HG03342 (cell line): ENCODE data around the gene IQCF6.
"Not testable (repeated sequence)": the region's sequence is repeated elsewhere in the genome, so short reads cannot be mapped to it uniquely, and the experiment has no call there.

Experiments used
- ATAC-seq: cut with Tn5 transposase; IDR thresholded peaks from one replicate; pipeline ENCODE4 v1.9.1; 2021; ENCODE audit warnings: mild to moderate bottlenecking, moderate library complexity; ENCODE audit not compliant: unreplicated experiment

Gene IQCF6

GRCh38 chr3:51773529-51774056, 5.4 kb downstream of the IQCF6 start:
- ATAC-seq: no peak

DNA sequence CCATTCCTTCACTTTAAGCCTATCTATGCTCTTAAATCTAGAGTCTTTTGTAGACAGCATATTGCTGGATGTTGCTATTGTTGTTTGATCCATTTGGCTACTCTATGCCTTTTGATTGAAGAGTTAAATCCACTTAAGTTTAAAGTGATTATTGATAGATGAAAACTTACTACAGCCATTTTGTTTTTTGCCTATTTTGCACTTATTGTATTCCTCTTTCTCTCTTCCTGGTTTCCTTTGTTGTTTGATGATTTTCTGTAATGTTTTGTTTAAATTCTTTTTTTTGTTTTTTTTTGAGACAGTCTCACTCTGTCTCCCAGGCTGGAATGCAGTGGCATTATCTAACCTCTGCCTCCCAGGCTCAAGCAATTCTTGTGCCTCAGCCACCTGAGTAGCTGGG, 19.8 kb downstream of the IQCF6 start:
- no peak for ATAC-seq

DNA sequence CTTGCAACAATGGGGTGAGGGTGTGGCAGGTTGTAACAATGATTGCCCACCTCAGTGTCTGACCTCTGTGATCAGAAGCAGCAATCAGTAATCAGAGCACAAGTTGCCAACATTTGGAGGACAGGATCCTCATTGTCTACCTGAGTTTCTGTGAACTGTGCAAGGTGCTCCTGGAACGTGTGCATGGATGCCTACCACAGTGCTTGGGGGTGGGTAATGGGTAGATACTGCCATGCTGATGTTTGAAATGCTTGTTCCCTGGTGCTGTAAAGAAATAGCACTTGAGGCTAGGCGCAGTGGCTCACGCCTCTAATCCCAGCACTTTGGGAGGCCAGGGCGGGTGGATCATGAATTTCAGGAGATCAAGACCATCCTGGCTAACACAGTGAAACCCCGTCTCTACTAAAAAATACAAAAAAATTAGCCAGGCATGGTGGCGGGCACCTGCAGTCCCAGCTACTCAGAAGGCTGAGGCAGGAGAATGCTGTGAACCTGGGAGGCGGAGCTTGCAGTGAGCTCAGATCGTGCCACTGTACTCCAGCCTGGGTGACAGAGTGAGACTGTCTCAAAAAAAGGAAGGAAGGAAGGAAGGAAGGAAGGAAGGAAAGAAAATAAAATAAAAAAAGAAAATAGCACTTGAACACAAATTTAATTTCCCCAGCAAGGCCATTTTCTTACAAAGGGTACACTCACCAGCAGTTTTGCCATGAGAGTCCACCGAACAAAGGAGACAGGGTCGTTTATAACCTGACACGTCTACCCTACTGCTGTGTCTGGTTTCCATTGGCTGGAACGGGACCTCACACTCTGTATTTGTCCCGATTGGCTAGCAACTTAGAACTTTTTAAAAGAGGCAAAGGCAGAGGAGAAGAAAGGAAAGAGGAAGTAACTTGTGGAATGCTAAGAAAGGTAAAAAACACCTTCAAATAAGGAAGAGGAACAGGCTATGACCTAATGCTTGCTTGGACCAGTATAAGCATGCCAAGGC, 25.0 kb downstream of the IQCF6 start:
- ATAC-seq: not testable (repeated sequence)

- ATAC-seq: no peak
Observed at GRCh38 chr3:51751287-51751686, 27.8 kb downstream of the IQCF6 start.

- no peak for ATAC-seq
Observed at GRCh38 chr3:51750878-51751277, 28.2 kb downstream of the IQCF6 start.

DNA sequence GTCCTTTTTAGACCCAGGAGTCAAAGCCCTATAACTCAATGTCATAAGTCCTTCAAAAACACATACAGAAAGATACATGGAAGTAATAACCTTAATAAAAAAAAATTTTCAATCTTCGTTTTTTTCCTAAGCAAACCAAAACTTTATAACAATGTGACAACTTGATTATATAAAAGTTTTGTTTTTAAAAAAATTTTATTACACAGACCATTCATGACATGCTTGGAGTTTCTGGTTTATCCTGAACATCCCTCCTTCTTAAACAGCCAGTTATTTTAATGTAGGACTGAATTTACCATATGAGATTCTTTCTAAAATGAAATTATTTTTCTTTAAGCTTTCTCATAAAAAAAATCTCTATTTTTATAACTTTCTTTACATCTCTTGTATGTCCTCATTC, 30.7 kb downstream of the IQCF6 start:
- ATAC-seq: no peak

GRCh38 chr3:51747840-51748239, 31.2 kb downstream of the IQCF6 start:
- ATAC-seq: no peak

- ATAC-seq: not testable (repeated sequence)
Observed at GRCh38 chr3:51742978-51743377, 36.1 kb downstream of the IQCF6 start.

DNA sequence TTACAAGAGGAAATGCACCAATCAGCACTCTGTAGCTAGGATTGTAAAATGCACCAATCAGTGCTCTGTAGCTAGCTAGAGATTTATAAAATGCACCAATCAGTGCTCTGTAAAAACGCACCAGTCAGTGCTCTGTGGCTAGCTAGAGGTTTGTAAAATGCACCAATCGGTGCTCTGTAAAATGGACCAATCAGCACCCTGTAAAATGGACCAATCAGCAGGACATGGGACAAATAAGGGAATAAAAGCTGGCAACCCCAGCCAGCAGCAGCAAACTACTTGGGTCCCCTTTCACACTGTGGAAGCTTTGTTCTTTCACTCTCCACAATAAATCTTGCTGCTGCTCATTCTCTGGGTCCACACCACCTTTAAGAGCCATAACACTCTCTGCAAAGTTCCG, 36.7 kb downstream of the IQCF6 start:
- ATAC-seq: not testable (repeated sequence)

GRCh38 chr3:51739110-51739509, 39.9 kb downstream of the IQCF6 start:
- no peak for ATAC-seq

DNA sequence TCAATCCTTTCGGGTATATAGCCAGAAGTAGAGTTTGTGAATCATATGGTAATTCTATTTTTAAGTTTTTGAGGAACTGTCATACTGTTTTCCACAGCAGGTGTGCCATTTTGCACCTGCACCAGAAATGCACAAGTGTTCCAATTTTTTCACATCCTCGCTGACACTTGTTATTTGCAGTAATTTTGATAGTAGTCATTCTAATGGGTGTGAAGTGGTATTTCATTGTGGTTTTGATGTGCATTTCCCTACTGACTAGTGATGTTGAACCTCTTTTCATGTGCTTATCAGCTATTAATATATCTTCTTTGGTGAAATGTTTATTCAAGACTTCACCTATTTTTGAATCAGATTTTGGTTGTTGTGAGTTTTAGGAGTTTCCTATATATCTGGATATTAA, 43.1 kb downstream of the IQCF6 start:
- no peak for ATAC-seq

- ATAC-seq: no peak
Observed at GRCh38 chr3:51735039-51735438, 44.0 kb downstream of the IQCF6 start.

GRCh38 chr3:51734572-51734907, 44.5 kb downstream of the IQCF6 start:
- ATAC-seq: no peak

GRCh38 chr3:51733859-51734571, 45.0 kb downstream of the IQCF6 start:
- ATAC-seq: no peak

- no peak for ATAC-seq
Observed at GRCh38 chr3:51729042-51729633, 49.9 kb downstream of the IQCF6 start.
